ENCODE results near the gene TMEM120B. TPM values are rescaled to one million over a fixed set of nuclear protein-coding genes. Genes with fewer than 3 reads are reported as not detected.

TMEM120B gene
- total and polyA plus RNA-seq, 2 experiments from 2014 or later = 4.7 to 10.7 TPM

GRCh38 chr12:121723200-121723599 lies 10.6 kb downstream of the TMEM120B start:
- Histone ChIP-seq H3K36me3 (ENCODE audit: low read depth) (no peaks in the 10 kb centered on the region), H3K9ac (no peak overlapping the region), H3K79me2 (ENCODE audit: insufficient read depth) (peaks cover 73% of the 10 kb centered on the region), H3K4me3 (no peak overlapping the region), H2AFZ (no peak overlapping the region), H4K20me1 (ENCODE audit: insufficient read depth) (no peaks in the 10 kb centered on the region), H3K27ac (no peak overlapping the region), H3K9me2 (ENCODE audit: insufficient read depth) (no peaks in the 10 kb centered on the region), H3F3A (ENCODE audit: insufficient read depth) (peaks cover 7% of the 10 kb centered on the region), H3K9me3 (ENCODE audit: low read depth) (no peaks in the 10 kb centered on the region), H3K4me2 (ENCODE audit: unreplicated experiment) (no peak overlapping the region), H3K27me3 (replicated peaks; ENCODE audit: insufficient read depth) (no peaks in the 10 kb centered on the region), H3K4me1 (ENCODE audit: insufficient read depth) (peaks cover 14% of the 10 kb centered on the region)
- no peak for DNase-seq
- TF ChIP-seq EZH2 (IDR thresholded peaks at IDR 0.05; ENCODE audit: insufficient read depth, poor library complexity, severe bottlenecking) (no peak), EZH2phosphoT487 (IDR thresholded peaks at IDR 0.05; ENCODE audit: insufficient read depth, low read depth) (no peak)
- 98% methylated on average over 4 of the region's 4 CpGs for WGBS, 2 experiments (ENCODE audit: low coverage in 1 of 2, low lambda C conversion rate in 2 of 2, missing lambda C conversion rate in 2 of 2)
- in situ Hi-C loops (cut with MboI) = no loop called here

GRCh38 chr12:121724925-121725324 lies 12.4 kb downstream of the TMEM120B start:
- no peak for DNase-seq
- no peak for TF ChIP-seq EZH2phosphoT487 (IDR thresholded peaks at IDR 0.05; ENCODE audit: insufficient read depth, low read depth)
- Histone ChIP-seq H3K36me3 (ENCODE audit: low read depth) (no peaks in the 10 kb centered on the region), H3K9me2 (ENCODE audit: insufficient read depth) (no peaks in the 10 kb centered on the region), H3K4me1 (ENCODE audit: insufficient read depth) (peaks cover 8% of the 10 kb centered on the region), H3K79me2 (ENCODE audit: insufficient read depth) (peaks cover 59% of the 10 kb centered on the region), H3K4me3 (no peak overlapping the region), H3F3A (ENCODE audit: insufficient read depth) (no peaks in the 10 kb centered on the region), H3K4me2 (ENCODE audit: unreplicated experiment) (no peak overlapping the region), H3K27ac (no peak overlapping the region), H3K27me3 (replicated peaks; ENCODE audit: insufficient read depth) (no peaks in the 10 kb centered on the region), H3K9me3 (ENCODE audit: low read depth) (no peaks in the 10 kb centered on the region), H2AFZ (no peak overlapping the region), H4K20me1 (ENCODE audit: insufficient read depth) (no peaks in the 10 kb centered on the region), H3K9ac (no peak overlapping the region)
- in situ Hi-C loops (cut with MboI) = no loop called here
- WGBS, 2 experiments (ENCODE audit: low coverage in 1 of 2, low lambda C conversion rate in 2 of 2, missing lambda C conversion rate in 2 of 2) = 88 to 93% methylated on average over 2 of the region's 2 CpGs

DNA sequence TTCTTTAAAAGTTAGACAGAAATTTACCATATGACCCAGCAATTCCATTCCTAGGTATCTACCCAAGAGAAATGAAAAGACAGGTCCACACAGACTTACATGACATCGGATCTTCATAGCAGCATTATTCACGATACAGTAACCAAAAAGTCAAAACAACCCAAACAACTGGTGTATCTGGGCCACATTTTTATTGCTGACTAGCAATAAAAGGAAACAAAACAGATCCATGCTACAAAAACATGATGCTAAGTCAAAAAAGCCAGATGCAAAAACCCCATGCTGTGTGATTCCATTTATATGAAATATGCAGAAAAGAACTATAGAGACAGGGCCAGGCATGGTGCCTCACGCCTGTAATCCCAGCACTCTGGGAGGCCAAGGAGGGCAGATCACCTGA lies 12.9 kb downstream of the TMEM120B start:
- Histone ChIP-seq H4K20me1 (ENCODE audit: insufficient read depth) (no peaks in the 10 kb centered on the region), H3F3A (ENCODE audit: insufficient read depth) (no peaks in the 10 kb centered on the region), H3K79me2 (ENCODE audit: insufficient read depth) (peaks cover 59% of the 10 kb centered on the region), H3K4me2 (ENCODE audit: unreplicated experiment) (no peak overlapping the region), H3K27me3 (replicated peaks; ENCODE audit: insufficient read depth) (no peaks in the 10 kb centered on the region), H2AFZ (no peak overlapping the region), H3K4me3 (no peak overlapping the region), H3K9ac (no peak overlapping the region), H3K9me3 (ENCODE audit: low read depth) (no peaks in the 10 kb centered on the region), H3K4me1 (ENCODE audit: insufficient read depth) (peaks cover 3% of the 10 kb centered on the region), H3K36me3 (ENCODE audit: low read depth) (no peaks in the 10 kb centered on the region), H3K27ac (no peak overlapping the region), H3K9me2 (ENCODE audit: insufficient read depth) (no peaks in the 10 kb centered on the region)
- WGBS, 2 experiments (ENCODE audit: low coverage in 1 of 2, low lambda C conversion rate in 2 of 2, missing lambda C conversion rate in 2 of 2) = 88 to 94% methylated on average over 3 of the region's 3 CpGs
- in situ Hi-C loops (cut with MboI) = no loop called here
- TF ChIP-seq EZH2 (IDR thresholded peaks at IDR 0.05; ENCODE audit: insufficient read depth, poor library complexity, severe bottlenecking) (no peak), EZH2phosphoT487 (IDR thresholded peaks at IDR 0.05; ENCODE audit: insufficient read depth, low read depth) (no peak)
- DNase-seq = no peak

DNA sequence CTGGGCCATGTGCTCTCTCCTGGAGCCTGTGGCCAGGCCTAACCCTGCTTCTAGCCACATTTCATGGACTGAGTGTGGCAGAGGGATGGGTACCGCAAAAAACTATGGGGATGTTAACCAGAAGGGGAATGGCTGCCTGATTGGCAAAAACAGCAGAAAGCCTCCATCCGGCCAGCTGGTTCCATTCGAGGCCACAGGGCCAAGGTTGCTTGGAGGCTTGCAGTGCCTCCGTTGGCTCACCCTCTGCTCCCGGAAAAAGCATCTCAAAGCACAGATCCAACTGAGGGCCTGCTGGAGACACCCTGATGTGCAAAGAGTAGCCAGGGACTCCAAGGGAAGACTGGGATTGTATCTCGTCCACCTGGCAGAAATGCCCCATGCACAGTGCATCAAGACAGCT lies 16.5 kb downstream of the TMEM120B start:
- no peak overlapping the region for H3K9ac ChIP-seq
- no peak for DNase-seq
- peaks cover 26% of the 10 kb centered on the region for H3K79me2 ChIP-seq (ENCODE audit: insufficient read depth)
- H3K4me1 ChIP-seq (ENCODE audit: insufficient read depth) = no peaks in the 10 kb centered on the region
- TF ChIP-seq EZH2phosphoT487 (IDR thresholded peaks at IDR 0.05; ENCODE audit: insufficient read depth, low read depth) (no peak), EZH2 (IDR thresholded peaks at IDR 0.05; ENCODE audit: insufficient read depth, poor library complexity, severe bottlenecking) (no peak)
- WGBS, 2 experiments (ENCODE audit: low coverage in 1 of 2, low lambda C conversion rate in 2 of 2, missing lambda C conversion rate in 2 of 2) = 79 to 81% methylated on average over 6 of the region's 6 CpGs
- H3K9me2 ChIP-seq (ENCODE audit: insufficient read depth) = no peaks in the 10 kb centered on the region
- no peaks in the 10 kb centered on the region for H3K36me3 ChIP-seq (ENCODE audit: low read depth)
- H3F3A ChIP-seq (ENCODE audit: insufficient read depth) = no peaks in the 10 kb centered on the region
- H3K27ac ChIP-seq = no peak overlapping the region
- H4K20me1 ChIP-seq (ENCODE audit: insufficient read depth) = no peaks in the 10 kb centered on the region
- in situ Hi-C loops (cut with MboI) = no loop called here
- no peak overlapping the region for H3K4me3 ChIP-seq
- H3K27me3 ChIP-seq (replicated peaks; ENCODE audit: insufficient read depth) = no peaks in the 10 kb centered on the region
- H3K9me3 ChIP-seq (ENCODE audit: low read depth) = no peaks in the 10 kb centered on the region
- H2AFZ ChIP-seq = no peak overlapping the region
- no peak overlapping the region for H3K4me2 ChIP-seq (ENCODE audit: unreplicated experiment)

DNA sequence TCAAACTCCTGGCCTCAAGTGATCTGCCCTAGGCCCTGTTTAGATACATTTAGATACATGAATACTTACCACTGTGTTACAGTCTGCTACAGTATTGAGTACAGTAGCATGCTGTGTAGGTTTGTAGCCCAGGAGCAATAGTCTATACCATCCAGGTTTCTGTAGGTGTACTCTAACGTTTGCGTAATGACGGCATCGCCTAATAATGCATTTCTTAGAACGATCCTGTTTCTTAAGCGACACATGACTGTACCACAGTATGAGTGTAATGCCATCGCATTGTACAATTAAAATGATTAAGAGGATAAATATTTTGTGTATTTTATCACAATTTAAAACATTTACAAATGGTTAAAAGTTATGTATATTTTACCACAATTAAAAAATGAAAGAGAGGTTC lies 18.9 kb downstream of the TMEM120B start:
- TF ChIP-seq EZH2 (IDR thresholded peaks at IDR 0.05; ENCODE audit: insufficient read depth, poor library complexity, severe bottlenecking) = no peak
- no peak for TF ChIP-seq EZH2phosphoT487 (IDR thresholded peaks at IDR 0.05; ENCODE audit: insufficient read depth, low read depth)
- no peaks in the 10 kb centered on the region for H3F3A ChIP-seq (ENCODE audit: insufficient read depth)
- no peak overlapping the region for H2AFZ ChIP-seq
- no peaks in the 10 kb centered on the region for H4K20me1 ChIP-seq (ENCODE audit: insufficient read depth)
- no peaks in the 10 kb centered on the region for H3K9me2 ChIP-seq (ENCODE audit: insufficient read depth)
- H3K4me1 ChIP-seq (ENCODE audit: insufficient read depth) = no peaks in the 10 kb centered on the region
- H3K9ac ChIP-seq = no peak overlapping the region
- no peaks in the 10 kb centered on the region for H3K27me3 ChIP-seq (replicated peaks; ENCODE audit: insufficient read depth)
- 95 to 97% methylated on average over 7 of the region's 7 CpGs for WGBS, 2 experiments (ENCODE audit: low coverage in 1 of 2, low lambda C conversion rate in 2 of 2, missing lambda C conversion rate in 2 of 2)
- no peak overlapping the region for H3K4me2 ChIP-seq (ENCODE audit: unreplicated experiment)
- H3K4me3 ChIP-seq = no peak overlapping the region
- H3K36me3 ChIP-seq (ENCODE audit: low read depth) = no peaks in the 10 kb centered on the region
- H3K27ac ChIP-seq = no peak overlapping the region
- in situ Hi-C loops (cut with MboI) = no loop called here
- H3K79me2 ChIP-seq (ENCODE audit: insufficient read depth) = peaks cover 7% of the 10 kb centered on the region; the same call in 1 of the 2 replicates
- no peak for DNase-seq
- H3K9me3 ChIP-seq (ENCODE audit: low read depth) = no peaks in the 10 kb centered on the region
